Measurements from ENCODE around the gene ZNF214.
"Not testable (repeated sequence)": the region's sequence is repeated elsewhere in the genome, so short reads cannot be mapped to it uniquely, and the experiment has no call there.

The ZNF214 gene

GRCh38 chr11:6986487-6986886, 33.7 kb downstream of the ZNF214 start:
- DNase-seq, result no peak

DNA sequence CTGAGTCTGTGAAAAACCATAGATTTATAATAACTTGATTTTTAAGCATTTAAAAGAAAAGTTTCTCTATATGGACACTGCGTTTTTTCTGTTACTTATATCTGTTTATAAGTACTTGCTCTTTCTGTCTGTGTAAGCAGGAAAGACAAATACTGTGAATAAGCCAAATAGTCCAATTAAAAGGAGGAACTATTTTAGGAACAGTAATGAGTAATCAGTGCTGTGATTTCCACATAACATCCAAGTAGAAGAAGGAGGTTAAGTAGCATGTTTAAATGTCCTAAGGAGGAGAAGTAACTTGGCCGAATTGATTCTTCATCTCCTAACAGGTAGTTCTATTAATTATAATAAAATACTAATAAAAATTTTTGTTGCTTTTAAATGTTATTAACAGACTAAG, 40.8 kb downstream of the ZNF214 start:
- no peak for DNase-seq

DNA sequence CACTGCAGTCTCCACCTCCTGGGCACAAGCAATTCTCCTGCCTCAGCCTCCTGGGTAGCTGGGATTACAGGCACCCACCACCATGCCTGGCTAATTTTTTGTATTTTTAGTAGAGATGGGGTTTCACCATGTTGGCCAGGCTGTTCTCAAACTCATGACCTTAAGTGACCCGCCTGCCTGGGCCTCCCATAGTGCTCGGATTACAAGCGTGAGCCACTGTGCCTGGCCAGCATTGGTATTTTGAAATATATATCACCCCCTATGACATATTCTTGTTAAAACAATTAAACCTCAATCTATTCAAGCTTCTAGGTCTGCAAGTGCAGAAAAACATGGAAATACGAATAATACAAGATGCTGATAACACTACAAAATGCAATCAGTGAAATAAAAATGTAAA, 50.3 kb downstream of the ZNF214 start:
- not testable (repeated sequence) for DNase-seq

DNA sequence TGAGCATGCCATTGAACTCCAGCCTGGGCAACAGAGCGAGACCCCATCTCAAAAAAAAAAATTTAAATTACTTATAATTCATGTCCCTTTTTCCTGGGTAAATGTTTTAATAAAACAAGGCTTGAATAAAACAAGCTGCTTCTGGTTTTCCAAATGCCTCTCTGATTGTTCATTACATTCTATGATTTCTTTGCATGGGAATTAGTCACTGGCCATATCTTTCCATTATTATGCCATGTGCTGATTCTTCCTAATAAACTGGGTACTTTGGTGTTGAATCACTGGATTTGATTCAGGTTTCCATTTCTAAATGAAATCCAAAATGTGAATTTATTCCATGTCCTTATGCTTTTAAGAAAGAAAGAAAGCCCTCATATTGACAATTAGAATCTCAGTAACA, 51.3 kb downstream of the ZNF214 start:
- no peak for DNase-seq

DNA sequence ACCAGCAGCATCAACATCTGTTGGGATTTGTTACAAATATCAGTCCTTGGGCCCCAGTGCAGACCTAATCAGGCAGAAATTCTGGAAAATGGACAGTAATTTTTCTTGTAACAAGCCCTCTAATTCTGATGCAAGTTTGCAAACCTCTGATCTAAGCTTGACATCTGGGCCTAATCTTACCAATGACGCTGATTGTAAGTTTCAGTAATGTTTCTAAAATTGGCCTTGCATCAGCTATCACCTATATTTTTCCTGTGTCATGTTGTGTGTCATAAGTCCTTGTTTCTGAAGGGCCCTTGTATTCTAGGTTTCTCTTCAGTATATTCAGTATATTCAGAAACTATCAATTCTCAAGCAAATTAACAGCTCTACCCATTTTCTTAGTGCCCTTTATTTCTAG, 57.5 kb downstream of the ZNF214 start:
- DNase-seq, result no peak

- DNase-seq, result no peak
These were observed 58.0 kb downstream of the ZNF214 start for GRCh38 chr11:6962141-6962540.

DNA sequence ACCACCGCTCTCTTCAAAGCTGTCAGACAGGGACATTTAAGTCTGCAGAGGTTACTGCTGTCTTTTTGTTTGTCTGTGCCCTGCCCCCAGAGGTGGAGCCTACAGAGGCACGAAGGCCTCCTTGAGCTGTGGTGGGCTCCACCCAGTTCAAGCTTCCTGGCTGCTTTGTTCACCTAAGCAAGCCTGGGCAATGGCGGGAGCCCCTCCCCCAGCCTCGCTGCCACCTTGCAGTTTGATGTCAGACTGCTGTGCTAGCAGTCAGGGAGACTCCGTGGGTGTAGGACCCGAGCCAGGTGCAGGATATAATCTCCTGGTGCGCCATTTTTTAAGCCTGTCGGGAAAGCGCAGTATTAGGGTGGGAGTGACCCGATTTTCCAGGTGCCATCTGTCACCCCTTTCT, 65.9 kb downstream of the ZNF214 start:
- DNase-seq, result not testable (repeated sequence)

All from bone marrow (tissue), 2 donors.